ENCODE results near the gene ASCC1. TPM values are rescaled to one million over a fixed set of nuclear protein-coding genes. Genes with fewer than 3 reads are reported as not detected.

Gene ASCC1
- total and polyA plus RNA-seq, 5 donors from 2014 or later, result 20.5 to 28.8 (median 26.0) TPM

Other genes with a start within 250 kb of the ASCC1 start
- 683 TPM for gene SPOCK2, start 127.7 kb downstream of the ASCC1 start, total RNA-seq
- gene SPOCK2, start 127.7 kb downstream of the ASCC1 start, polyA plus RNA-seq, result 100 to 1,000 TPM; 221 to 321 (median 270) TPM
- gene ANAPC16, start 264 bp downstream of the ASCC1 start, total RNA-seq, result 86.6 TPM
- gene ANAPC16, start 264 bp downstream of the ASCC1 start, polyA plus RNA-seq, result 100 to 1,000 TPM; 282 to 361 (median 288) TPM
- 403 TPM for gene DDIT4, start 57.6 kb upstream of the ASCC1 start, total RNA-seq
- gene DDIT4, start 57.6 kb upstream of the ASCC1 start, polyA plus RNA-seq, result 100 to 1,000 TPM in 1 of 4 donors, 10 to 100 TPM in 3; 62.1 to 123 (median 76.6) TPM
- 40.2 TPM for gene DNAJB12, start 138.6 kb upstream of the ASCC1 start, total RNA-seq
- 10 to 100 TPM; 17.8 to 24.4 (median 19.9) TPM for gene DNAJB12, start 138.6 kb upstream of the ASCC1 start, polyA plus RNA-seq